ENCODE results near the gene ETNK1.
"Not testable (repeated sequence)": the region's sequence is repeated elsewhere in the genome, so short reads cannot be mapped to it uniquely, and the experiment has no call there.

Gene ETNK1, protein sequence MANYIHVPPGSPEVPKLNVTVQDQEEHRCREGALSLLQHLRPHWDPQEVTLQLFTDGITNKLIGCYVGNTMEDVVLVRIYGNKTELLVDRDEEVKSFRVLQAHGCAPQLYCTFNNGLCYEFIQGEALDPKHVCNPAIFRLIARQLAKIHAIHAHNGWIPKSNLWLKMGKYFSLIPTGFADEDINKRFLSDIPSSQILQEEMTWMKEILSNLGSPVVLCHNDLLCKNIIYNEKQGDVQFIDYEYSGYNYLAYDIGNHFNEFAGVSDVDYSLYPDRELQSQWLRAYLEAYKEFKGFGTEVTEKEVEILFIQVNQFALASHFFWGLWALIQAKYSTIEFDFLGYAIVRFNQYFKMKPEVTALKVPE

DNA sequence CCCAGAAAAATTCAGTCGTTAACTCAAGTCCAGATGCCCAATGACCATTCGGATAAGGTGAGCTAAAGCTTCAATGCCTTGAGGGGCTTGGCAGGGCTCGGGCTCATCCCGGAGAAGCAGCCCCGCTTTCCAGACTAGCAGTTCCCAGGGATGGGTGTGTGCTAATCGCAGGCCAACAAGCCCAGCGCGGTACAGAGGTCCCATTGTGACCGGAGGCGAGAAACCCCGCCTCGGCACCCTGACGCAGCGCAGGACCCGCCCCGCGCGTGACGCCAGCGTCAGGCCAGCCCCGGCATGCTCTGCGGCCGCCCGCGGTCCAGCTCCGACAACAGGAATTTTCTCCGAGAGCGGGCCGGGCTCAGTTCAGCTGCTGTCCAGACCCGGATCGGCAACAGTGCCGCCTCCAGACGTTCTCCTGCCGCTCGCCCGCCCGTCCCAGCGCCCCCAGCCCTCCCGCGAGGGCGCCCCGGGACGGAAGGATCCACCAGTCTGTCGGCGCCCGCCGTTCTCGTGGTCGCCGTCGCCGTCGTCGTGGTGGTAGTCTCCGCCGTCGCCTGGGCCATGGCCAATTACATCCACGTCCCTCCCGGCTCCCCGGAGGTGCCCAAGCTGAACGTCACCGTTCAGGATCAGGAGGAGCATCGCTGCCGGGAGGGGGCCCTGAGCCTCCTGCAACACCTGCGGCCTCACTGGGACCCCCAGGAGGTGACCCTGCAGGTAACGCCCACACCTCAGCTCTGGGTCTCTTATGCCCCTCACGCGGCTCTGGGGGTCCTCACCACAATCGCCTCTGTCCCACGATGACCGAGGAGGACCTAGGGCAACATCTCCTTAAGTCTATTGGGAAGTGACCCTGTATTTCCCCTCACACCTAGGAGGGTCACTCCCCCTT, at the start of gene ETNK1:
Gene ETNK1, plus strand, starts transcription at position 302 of the 892 bp plus-strand sequence. Its CDS starts 260 bp downstream, at position 562.
- no peak for TF ChIP-seq CTCF (IDR thresholded peaks at IDR 0.05; ENCODE audit: low read depth, low read length)
- peak within 1 kb of the TSS; percentile 98 for H3K4me3 ChIP-seq (ENCODE audit: low read depth, low read length)

DNA sequence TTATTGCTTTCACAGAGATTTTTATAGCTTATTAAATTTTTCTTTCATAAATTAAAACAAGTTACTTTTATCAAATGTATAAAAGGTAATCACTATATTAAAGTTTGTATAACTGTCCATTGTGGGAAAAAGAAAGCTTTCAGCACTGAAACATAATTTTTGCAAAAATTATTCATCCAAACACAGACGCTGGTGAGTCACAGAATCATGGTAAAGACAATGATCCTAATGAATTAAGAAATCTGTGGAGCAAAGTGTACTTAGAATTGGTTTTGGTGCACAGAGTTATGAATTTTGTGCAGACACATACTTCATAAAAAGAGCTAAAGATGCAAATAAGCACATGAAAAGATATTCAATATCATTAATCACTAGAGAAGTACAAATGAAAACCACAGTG, 48.9 kb upstream of the ETNK1 start:
- no peak for TF ChIP-seq CTCF (IDR thresholded peaks at IDR 0.05; ENCODE audit: low read depth, low read length)
- H3K4me3 ChIP-seq (ENCODE audit: low read depth, low read length): no peak overlapping the region

GRCh38 chr12:22576473-22576872, 48.5 kb upstream of the ETNK1 start:
- no peak overlapping the region for H3K4me3 ChIP-seq (ENCODE audit: low read depth, low read length)
- TF ChIP-seq CTCF (IDR thresholded peaks at IDR 0.05; ENCODE audit: low read depth, low read length): no peak

DNA sequence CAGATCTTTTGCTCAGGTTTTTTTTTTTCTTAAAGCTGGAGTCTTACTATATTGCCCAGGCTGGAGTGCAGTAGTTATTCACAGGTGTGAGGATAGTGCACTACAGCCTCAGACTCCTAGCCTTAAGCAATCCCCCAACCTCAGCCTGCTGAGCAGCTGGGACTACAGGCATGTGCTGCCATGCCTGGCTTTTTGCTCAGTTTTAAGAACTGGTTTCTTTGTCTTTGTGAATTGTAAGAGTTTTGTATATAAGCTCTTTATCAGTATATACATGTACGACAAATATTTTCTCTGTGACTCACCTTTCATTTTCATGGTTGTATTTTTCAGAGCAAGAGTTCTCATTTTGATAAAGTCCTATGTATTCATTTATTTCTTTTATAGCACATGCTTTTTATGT, 47.3 kb upstream of the ETNK1 start:
- no peak for TF ChIP-seq CTCF (IDR thresholded peaks at IDR 0.05; ENCODE audit: low read depth, low read length)
- no peak overlapping the region for H3K4me3 ChIP-seq (ENCODE audit: low read depth, low read length)

- no peak overlapping the region for H3K4me3 ChIP-seq (ENCODE audit: low read depth, low read length)
- TF ChIP-seq CTCF (IDR thresholded peaks at IDR 0.05; ENCODE audit: low read depth, low read length): no peak
Measured at GRCh38 chr12:22578328-22578727, 46.6 kb upstream of the ETNK1 start.

- no peak for TF ChIP-seq CTCF (IDR thresholded peaks at IDR 0.05; ENCODE audit: low read depth, low read length)
- no peak overlapping the region for H3K4me3 ChIP-seq (ENCODE audit: low read depth, low read length)
Measured at GRCh38 chr12:22588817-22589216, 36.2 kb upstream of the ETNK1 start.

DNA sequence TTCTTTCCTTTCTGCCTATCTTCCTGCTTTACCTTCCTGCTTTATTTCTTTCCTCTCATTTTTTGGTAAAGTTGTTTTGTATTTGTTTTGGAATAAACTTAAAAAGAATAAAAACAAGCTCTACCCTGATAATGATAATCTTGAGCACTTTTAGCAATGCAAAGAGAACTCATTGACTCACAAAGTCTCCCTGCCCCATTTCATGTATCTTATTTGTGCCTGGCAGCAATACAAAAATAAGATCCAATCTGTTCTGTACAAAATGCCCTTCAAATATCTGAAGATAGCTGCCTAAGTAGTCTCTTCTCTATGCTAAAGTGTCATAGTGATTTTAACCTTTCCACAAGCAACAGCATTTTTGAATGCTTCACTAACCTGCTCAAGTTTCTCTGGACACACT, 31.1 kb upstream of the ETNK1 start:
- no peak for TF ChIP-seq CTCF (IDR thresholded peaks at IDR 0.05; ENCODE audit: low read depth, low read length)
- H3K4me3 ChIP-seq (ENCODE audit: low read depth, low read length): no peak overlapping the region

DNA sequence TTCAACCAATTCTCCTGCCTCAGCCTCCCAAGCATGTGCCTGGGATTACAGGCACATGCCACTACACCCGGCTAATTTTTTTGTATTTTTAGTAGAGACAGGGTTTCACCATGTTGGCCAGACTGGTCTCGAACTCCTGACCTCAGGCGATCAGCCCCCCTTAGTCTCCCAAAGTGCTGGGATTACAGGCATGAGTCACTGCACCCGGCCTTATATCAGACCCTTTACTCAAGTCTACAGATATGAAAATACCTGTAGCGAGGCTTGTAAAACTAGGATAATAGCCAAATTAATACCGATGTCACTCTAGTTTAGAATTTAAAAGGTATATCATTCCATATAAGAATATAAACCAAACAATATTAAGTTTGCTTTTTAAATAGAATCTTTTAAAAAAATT, 27.4 kb upstream of the ETNK1 start:
- not testable (repeated sequence) for H3K4me3 ChIP-seq (ENCODE audit: low read depth, low read length)

Data from WI38 (cell line).